ENCODE results near the gene PRICKLE2. TPM values are rescaled to one million over a fixed set of nuclear protein-coding genes. Genes with fewer than 3 reads are reported as not detected.

Gene PRICKLE2
- total RNA-seq, 1 experiment from 2014 or later, result 0.26 TPM

DNA sequence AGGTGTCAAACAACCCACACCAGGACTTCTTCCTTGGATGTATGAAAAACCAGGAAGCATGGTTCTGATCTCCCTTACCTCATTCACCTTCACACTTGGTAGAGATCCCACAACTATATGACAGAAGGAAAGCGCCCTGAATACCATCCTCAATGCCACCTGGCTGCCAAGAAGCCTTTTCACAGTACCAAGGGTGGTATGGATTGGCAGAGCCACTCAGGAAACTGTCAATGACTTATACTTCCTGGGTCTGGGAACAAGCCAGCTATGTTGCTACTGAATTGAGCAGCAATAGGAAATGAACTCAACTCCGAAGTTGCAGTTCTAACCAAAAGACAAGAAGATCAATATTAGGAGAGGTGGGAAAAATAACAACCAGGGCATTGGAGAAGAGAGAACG, 129.5 kb downstream of the PRICKLE2 start:
- Histone ChIP-seq H3K27ac (ENCODE audit: low read length) (no peak overlapping the region), H3K36me3 (ENCODE audit: control insufficient read depth, insufficient read depth, low read length) (no peaks in the 10 kb centered on the region), H3K9me3 (ENCODE audit: control insufficient read depth, insufficient read depth, low read depth, low read length) (no peaks in the 10 kb centered on the region), H3K4me1 (ENCODE audit: control insufficient read depth, insufficient read depth, low read length) (no peaks in the 10 kb centered on the region), H3K4me3 (ENCODE audit: low read depth in 2 of 2, low read length in 2 of 2) (no peak overlapping the region), H3K27me3 (ENCODE audit: control insufficient read depth, insufficient read depth, low read length) (no peaks in the 10 kb centered on the region)
- intact Hi-C loops (cut with micrococcal nuclease; ENCODE audit: unreplicated experiment) (no loop called here), in situ Hi-C loops (cut with HindIII; ENCODE audit: low pct_unique_long_range_greater_than_20kb, low sequenced_read_pairs) (no loop called here)
- no peak for DNase-seq (ENCODE audit: low read depth, low spot score)
- ChIA-PET POLR2A (no interaction called here), CTCF (no interaction called here)
- no peak for ATAC-seq
- TF ChIP-seq, protein P1, sequence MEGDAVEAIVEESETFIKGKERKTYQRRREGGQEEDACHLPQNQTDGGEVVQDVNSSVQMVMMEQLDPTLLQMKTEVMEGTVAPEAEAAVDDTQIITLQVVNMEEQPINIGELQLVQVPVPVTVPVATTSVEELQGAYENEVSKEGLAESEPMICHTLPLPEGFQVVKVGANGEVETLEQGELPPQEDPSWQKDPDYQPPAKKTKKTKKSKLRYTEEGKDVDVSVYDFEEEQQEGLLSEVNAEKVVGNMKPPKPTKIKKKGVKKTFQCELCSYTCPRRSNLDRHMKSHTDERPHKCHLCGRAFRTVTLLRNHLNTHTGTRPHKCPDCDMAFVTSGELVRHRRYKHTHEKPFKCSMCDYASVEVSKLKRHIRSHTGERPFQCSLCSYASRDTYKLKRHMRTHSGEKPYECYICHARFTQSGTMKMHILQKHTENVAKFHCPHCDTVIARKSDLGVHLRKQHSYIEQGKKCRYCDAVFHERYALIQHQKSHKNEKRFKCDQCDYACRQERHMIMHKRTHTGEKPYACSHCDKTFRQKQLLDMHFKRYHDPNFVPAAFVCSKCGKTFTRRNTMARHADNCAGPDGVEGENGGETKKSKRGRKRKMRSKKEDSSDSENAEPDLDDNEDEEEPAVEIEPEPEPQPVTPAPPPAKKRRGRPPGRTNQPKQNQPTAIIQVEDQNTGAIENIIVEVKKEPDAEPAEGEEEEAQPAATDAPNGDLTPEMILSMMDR (IDR thresholded peaks at IDR 0.05), result no peak
- TF ChIP-seq POLR2AphosphoS5 (IDR thresholded peaks at IDR 0.05; ENCODE audit: low read depth, low read length), result no peak
- no peak for TF ChIP-seq SIN3A (IDR thresholded peaks at IDR 0.05; ENCODE audit: borderline replicate concordance, insufficient read depth, low read depth, low read length)
- TF ChIP-seq, protein P2, sequence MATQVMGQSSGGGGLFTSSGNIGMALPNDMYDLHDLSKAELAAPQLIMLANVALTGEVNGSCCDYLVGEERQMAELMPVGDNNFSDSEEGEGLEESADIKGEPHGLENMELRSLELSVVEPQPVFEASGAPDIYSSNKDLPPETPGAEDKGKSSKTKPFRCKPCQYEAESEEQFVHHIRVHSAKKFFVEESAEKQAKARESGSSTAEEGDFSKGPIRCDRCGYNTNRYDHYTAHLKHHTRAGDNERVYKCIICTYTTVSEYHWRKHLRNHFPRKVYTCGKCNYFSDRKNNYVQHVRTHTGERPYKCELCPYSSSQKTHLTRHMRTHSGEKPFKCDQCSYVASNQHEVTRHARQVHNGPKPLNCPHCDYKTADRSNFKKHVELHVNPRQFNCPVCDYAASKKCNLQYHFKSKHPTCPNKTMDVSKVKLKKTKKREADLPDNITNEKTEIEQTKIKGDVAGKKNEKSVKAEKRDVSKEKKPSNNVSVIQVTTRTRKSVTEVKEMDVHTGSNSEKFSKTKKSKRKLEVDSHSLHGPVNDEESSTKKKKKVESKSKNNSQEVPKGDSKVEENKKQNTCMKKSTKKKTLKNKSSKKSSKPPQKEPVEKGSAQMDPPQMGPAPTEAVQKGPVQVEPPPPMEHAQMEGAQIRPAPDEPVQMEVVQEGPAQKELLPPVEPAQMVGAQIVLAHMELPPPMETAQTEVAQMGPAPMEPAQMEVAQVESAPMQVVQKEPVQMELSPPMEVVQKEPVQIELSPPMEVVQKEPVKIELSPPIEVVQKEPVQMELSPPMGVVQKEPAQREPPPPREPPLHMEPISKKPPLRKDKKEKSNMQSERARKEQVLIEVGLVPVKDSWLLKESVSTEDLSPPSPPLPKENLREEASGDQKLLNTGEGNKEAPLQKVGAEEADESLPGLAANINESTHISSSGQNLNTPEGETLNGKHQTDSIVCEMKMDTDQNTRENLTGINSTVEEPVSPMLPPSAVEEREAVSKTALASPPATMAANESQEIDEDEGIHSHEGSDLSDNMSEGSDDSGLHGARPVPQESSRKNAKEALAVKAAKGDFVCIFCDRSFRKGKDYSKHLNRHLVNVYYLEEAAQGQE (IDR thresholded peaks at IDR 0.05; ENCODE audit: insufficient read depth in 1 of 2, low read depth in 2 of 2, low read length in 1 of 2), result no peak
- TF ChIP-seq TCF7L2 (IDR thresholded peaks at IDR 0.05; ENCODE audit: low read depth, low read length), result no peak
- BruUV-seq (replicated peaks), result no TSS peak

DNA sequence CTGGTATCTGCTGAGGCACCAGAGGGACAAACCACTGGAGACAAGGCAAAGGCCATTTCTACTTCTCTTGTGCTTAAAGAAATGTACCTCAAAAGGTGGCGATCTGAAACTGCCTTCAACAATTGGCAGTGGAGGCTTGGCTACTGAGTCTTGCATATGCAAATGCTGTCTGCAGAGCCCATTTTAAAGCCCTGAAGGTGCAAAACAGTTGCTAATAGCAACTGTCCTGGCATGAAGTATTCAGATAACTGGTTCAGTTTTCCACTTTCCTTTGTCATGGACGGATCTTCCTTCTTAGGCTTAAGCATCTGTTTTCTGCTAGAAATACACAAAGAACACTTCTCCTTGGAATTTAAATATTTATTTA, 130.6 kb downstream of the PRICKLE2 start:
- no peaks in the 10 kb centered on the region for H3K36me3 ChIP-seq (ENCODE audit: control insufficient read depth, insufficient read depth, low read length)
- TF ChIP-seq POLR2AphosphoS5 (IDR thresholded peaks at IDR 0.05; ENCODE audit: low read depth, low read length), result no peak
- TF ChIP-seq, protein P2 (IDR thresholded peaks at IDR 0.05; ENCODE audit: insufficient read depth in 1 of 2, low read depth in 2 of 2, low read length in 1 of 2), result no peak
- no TSS peak for BruUV-seq (replicated peaks)
- CTCF ChIA-PET, result no interaction called here
- DNase-seq (ENCODE audit: low read depth, low spot score), result no peak
- H3K9me3 ChIP-seq (ENCODE audit: control insufficient read depth, insufficient read depth, low read depth, low read length), result no peaks in the 10 kb centered on the region
- intact Hi-C loops (cut with micrococcal nuclease; ENCODE audit: unreplicated experiment) (no loop called here), in situ Hi-C loops (cut with HindIII; ENCODE audit: low pct_unique_long_range_greater_than_20kb, low sequenced_read_pairs) (no loop called here)
- no peak overlapping the region for H3K27ac ChIP-seq (ENCODE audit: low read length)
- no peaks in the 10 kb centered on the region for H3K4me1 ChIP-seq (ENCODE audit: control insufficient read depth, insufficient read depth, low read length)
- ATAC-seq, result no peak
- H3K27me3 ChIP-seq (ENCODE audit: control insufficient read depth, insufficient read depth, low read length), result no peaks in the 10 kb centered on the region
- POLR2A ChIA-PET, result no interaction called here
- H3K4me3 ChIP-seq (ENCODE audit: low read depth in 2 of 2, low read length in 2 of 2), result no peak overlapping the region
